Esophagus (tissue), 2 donors: Measurements from ENCODE around the gene SDC4. TPM values are rescaled to one million over a fixed set of nuclear protein-coding genes. Genes with fewer than 3 reads are reported as not detected.

Source experiments
- H3K27ac ChIP-seq, 2 donors: one replicate each; pipeline ENCODE4 v1.5.1; 2013; ENCODE audit warnings: low read depth in 2 of 2, mild to moderate bottlenecking in 2 of 2, inconsistent platforms in 1 of 2, low read length in 1 of 2, moderate library complexity in 1 of 2
- H3K27me3 ChIP-seq, 2 donors: one replicate each; pipeline ENCODE4 v1.6.1; 2013; ENCODE audit warnings: low read length in 2 of 2, control low read depth in 1 of 2, mild to moderate bottlenecking in 1 of 2; ENCODE audit not compliant: insufficient read depth in 2 of 2, control insufficient read depth in 1 of 2
- H3K36me3 ChIP-seq, 2 donors: one replicate each; pipeline ENCODE4 v1.6.1; 2013; ENCODE audit warnings: low read length in 1 of 2; ENCODE audit not compliant: control insufficient read depth in 2 of 2, insufficient read depth in 2 of 2
- H3K4me1 ChIP-seq, 2 donors: one replicate each; pipeline ENCODE4 v1.6.1; 2013; ENCODE audit warnings: low read length in 1 of 2; ENCODE audit not compliant: control insufficient read depth in 2 of 2, insufficient read depth in 2 of 2
- H3K4me3 ChIP-seq, 2 donors: one replicate each; pipeline ENCODE4 v1.5.1; 2013; ENCODE audit warnings: low read length in 2 of 2, mild to moderate bottlenecking in 2 of 2, low read depth in 1 of 2, moderate library complexity in 1 of 2
- H3K9me3 ChIP-seq, 2 donors: one replicate each; pipeline ENCODE4 v1.6.1; 2013; ENCODE audit warnings: mild to moderate bottlenecking in 2 of 2, low read depth in 1 of 2, low read length in 1 of 2, moderate library complexity in 1 of 2; ENCODE audit not compliant: control insufficient read depth in 2 of 2, insufficient read depth in 1 of 2
- WGBS, 2 donors: extraction: QIAGEN DNeasy Blood & Tissue Kit; methylation state at CpG; one replicate each; pipeline ENCODE4 v1.1.7; 2013; 5-methylcytosine and 5-hydroxymethylcytosine counted together
- polyA plus RNA-seq, 2 donors: library from polyadenylated mRNA; stranded (reverse); fragments of 200-250 nt; gene quantifications; one replicate each; pipeline ENCODE4 v1.2.3, GENCODE V29; 2013
- donor health status: healthy with polysubstance abuse.
- donor health status: Bipolar disorder and iron deficiency.

Gene SDC4
- polyA plus RNA-seq, 2 donors, result 49.4 to 64.6 TPM

DNA sequence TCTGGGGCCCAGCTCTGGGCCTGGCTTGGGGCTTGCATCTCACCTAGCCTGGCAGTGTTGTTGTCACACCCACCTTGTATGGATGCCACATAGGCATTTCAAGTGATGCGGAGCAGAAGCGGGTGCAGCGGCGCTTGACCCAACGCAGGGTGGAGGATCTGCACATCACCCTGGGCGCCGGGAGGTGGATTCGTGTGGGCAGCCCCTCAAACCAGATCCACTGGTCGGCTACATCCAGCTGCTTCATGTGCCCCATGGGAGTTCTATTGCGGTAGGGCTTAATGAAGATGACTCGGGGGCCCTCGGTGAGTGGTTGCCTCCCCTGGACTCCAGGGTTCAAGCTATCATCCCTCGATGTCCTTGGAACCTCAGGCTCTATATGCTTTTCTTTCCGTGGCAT lies 26.7 kb upstream of the SDC4 start:
- Histone ChIP-seq H3K9me3 (no peaks in the 10 kb centered on the region), H3K4me1 (peaks cover 0 to 3% of the 10 kb centered on the region in 2 donors), H3K27ac (no peak overlapping the region), H3K27me3 (no peaks in the 10 kb centered on the region), H3K4me3 (no peak overlapping the region), H3K36me3 (no peaks in the 10 kb centered on the region)
- WGBS, 2 donors, result 95 to 97% methylated on average over 14 of the region's 14 CpGs

DNA sequence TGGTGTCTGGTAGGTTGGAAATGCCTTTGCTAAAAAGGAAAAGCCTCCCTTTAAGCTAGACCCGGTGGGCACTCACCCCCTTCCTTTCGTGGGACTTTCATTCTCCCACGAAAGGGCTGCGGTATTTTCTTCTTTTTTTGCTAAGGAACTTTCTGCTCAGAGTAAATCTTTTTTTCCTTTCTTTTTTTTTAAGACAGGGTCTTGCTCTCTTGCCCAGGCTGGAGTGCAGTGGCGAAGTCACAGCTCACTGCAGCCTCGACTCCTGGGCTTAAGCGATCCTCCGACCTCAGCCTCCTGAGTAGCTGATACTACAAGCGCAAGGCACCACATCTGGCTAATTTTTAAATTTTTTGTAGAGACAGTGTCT lies 25.9 kb upstream of the SDC4 start:
- Histone ChIP-seq H3K9me3 (no peaks in the 10 kb centered on the region), H3K36me3 (no peaks in the 10 kb centered on the region), H3K27ac (no peak overlapping the region), H3K4me3 (peak overlapping the region; percentile 41 to 53), H3K27me3 (no peaks in the 10 kb centered on the region), H3K4me1 (peaks cover 0 to 3% of the 10 kb centered on the region in 2 donors)
- WGBS, 2 donors, result 59% methylated on average over 9 of the region's 9 CpGs

GRCh38 chr20:45373353-45374100 lies 25.3 kb upstream of the SDC4 start:
- 5 to 10% methylated on average over 38 of the region's 38 CpGs for WGBS, 2 donors
- H3K27ac ChIP-seq, result peak overlapping the region; percentile 60 to 79
- H3K9me3 ChIP-seq, result no peaks in the 10 kb centered on the region
- peak overlapping the region; percentile 41 to 53 for H3K4me3 ChIP-seq
- H3K27me3 ChIP-seq, result no peaks in the 10 kb centered on the region
- H3K4me1 ChIP-seq, result peaks cover 0 to 3% of the 10 kb centered on the region in 2 donors
- H3K36me3 ChIP-seq, result no peaks in the 10 kb centered on the region

- H3K4me3 ChIP-seq, result peak overlapping the region; percentile 41 to 53
- peaks cover 0 to 3% of the 10 kb centered on the region in 2 donors for H3K4me1 ChIP-seq
- 47 to 57% methylated on average over 20 to 30 of the region's 30 CpGs for WGBS, 2 donors
- H3K27ac ChIP-seq, result peak overlapping the region; percentile 60 to 79
- no peaks in the 10 kb centered on the region for H3K9me3 ChIP-seq
- no peaks in the 10 kb centered on the region for H3K27me3 ChIP-seq
- H3K36me3 ChIP-seq, result no peaks in the 10 kb centered on the region
These were observed 24.6 kb upstream of the SDC4 start for GRCh38 chr20:45372646-45373352.

DNA sequence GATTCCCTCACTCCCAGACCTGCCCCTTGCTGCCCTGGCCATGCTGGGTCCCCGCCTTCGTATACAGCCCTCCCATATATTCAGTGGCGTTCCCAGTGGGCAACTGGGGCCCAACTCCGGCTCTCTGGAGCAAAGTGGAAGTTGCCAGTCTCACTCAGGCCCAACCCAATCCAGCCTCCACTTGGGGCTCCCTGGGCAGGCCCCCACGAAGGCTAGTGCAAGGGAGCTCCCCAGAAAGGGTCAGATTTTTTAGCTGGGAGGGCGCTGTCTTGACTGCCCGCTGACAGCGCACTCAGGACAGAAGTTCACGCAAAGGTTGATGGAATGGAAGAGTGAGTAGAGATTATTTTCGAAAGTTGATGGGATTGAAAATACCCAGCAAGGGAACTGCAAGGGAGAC lies 24.0 kb upstream of the SDC4 start:
- H3K27ac ChIP-seq, result no peak overlapping the region
- no peak overlapping the region for H3K4me3 ChIP-seq
- H3K9me3 ChIP-seq, result no peaks in the 10 kb centered on the region
- H3K4me1 ChIP-seq, result peaks cover 0 to 3% of the 10 kb centered on the region in 2 donors
- peaks cover 5% of the 10 kb centered on the region in 2 donors for H3K36me3 ChIP-seq
- whole genome bisulfite sequencing, 2 donors, result 92 to 93% methylated on average over 10 of the region's 10 CpGs
- H3K27me3 ChIP-seq, result no peaks in the 10 kb centered on the region

GRCh38 chr20:45370571-45371160 lies 22.4 kb upstream of the SDC4 start:
- no peak overlapping the region for H3K4me3 ChIP-seq
- H3K27me3 ChIP-seq, result no peaks in the 10 kb centered on the region
- H3K27ac ChIP-seq, result no peak overlapping the region
- H3K4me1 ChIP-seq, result peaks cover 0 to 3% of the 10 kb centered on the region in 2 donors
- peaks cover 10 to 16% of the 10 kb centered on the region in 2 donors for H3K36me3 ChIP-seq
- WGBS, 2 donors, result 74 to 78% methylated on average over 3 of the region's 3 CpGs
- H3K9me3 ChIP-seq, result no peaks in the 10 kb centered on the region

DNA sequence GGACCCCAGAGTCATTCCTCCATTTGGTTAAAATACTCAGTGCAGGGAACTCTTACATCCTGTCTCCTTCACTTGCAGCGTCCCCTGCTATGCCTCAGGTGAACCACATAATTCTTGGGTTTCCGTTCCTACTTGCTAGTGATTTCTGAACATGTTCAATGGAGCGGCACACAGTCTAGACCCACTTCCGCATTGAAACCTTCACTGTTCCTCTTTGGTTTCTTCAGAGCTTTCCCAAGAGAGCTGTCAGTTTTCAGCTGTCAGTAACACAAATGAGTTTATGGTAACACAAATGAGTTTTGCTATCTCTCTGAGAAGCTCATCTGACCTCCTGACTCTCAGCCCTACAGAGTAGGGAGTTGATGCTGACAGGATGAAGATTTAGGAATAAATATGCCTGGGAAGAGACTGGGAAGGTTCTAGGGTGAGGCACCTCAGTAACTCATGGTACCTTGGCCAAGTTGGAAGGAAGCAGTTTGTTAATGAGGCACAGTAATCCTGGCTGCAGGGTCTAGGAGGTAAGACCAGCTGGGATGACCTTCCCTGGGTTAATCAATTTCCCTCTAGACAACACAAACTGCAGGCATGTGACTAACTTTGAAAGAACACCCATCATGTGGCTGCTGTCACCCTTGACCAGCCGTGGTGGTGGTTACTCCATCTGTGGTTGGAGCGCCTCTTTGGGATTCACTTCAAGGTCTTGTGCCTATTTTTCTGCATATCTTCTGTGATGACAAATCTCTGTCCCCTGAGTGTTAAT lies 20.2 kb upstream of the SDC4 start:
- H3K4me3 ChIP-seq, result no peak overlapping the region
- H3K4me1 ChIP-seq, result peaks cover 0 to 3% of the 10 kb centered on the region in 2 donors
- H3K36me3 ChIP-seq, result peaks cover 10 to 19% of the 10 kb centered on the region in 2 donors
- no peak overlapping the region for H3K27ac ChIP-seq
- no peaks in the 10 kb centered on the region for H3K9me3 ChIP-seq
- WGBS, 2 donors, result 76 to 79% methylated on average over 6 of the region's 6 CpGs
- no peaks in the 10 kb centered on the region for H3K27me3 ChIP-seq

DNA sequence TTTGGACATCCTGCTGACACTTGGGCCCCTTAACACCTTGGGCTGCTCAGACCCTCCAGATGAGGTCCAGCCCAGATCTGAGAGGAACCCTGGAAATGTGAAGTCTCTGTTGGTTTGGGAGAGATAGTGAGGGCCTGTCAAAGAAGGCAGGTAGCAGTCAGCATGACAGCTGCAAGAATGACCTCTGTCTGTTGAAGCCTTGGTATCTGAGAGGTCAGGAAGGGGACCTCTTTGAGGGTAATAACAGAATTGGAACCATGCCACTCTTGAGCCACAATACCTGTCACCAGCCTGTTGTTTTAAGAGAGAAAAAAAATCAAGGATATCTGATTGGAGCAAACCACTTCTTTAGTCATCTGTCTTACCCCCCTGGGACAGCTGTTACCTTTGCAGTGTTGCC lies 18.9 kb upstream of the SDC4 start:
- Histone ChIP-seq H3K36me3 (peaks cover 10 to 19% of the 10 kb centered on the region in 2 donors), H3K4me1 (no peaks in the 10 kb centered on the region)

DNA sequence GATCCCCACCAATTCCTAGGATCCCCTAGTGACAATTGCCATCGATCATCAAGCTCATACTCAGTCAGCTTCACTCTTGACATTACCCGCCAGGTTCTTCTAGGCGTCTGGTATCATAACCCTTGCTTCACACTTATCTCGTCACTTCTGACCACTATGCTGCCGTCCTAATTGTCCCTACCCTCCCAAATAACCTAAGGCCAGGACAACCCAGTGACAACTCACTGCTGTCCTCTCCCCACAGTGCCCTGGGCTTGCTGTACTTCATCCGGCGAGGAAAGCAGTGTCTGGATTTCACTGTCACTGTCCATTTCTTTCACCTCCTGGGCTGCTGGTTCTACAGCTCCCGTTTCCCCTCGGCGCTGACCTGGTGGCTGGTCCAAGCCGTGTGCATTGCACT lies 18.4 kb upstream of the SDC4 start:
- H3K27me3 ChIP-seq, result no peaks in the 10 kb centered on the region
- no peaks in the 10 kb centered on the region for H3K4me1 ChIP-seq
- no peak overlapping the region for H3K27ac ChIP-seq
- H3K9me3 ChIP-seq, result no peaks in the 10 kb centered on the region
- H3K4me3 ChIP-seq, result no peak overlapping the region
- peaks cover 10 to 19% of the 10 kb centered on the region in 2 donors for H3K36me3 ChIP-seq
- 88 to 94% methylated on average over 11 of the region's 11 CpGs for WGBS, 2 donors

More for the DNA sequence above, 18.9 kb upstream of the SDC4 start:
- Histone ChIP-seq H3K9me3 (no peaks in the 10 kb centered on the region), H3K27ac (no peak overlapping the region), H3K4me3 (no peak overlapping the region), H3K27me3 (no peaks in the 10 kb centered on the region)
